ENCODE measurements around the gene WIZ.
"Not testable (repeated sequence)": the region's sequence is repeated elsewhere in the genome, so short reads cannot be mapped to it uniquely, and the experiment has no call there.

The WIZ gene

GRCh38 chr19:15418579-15419412 is 31.0 kb downstream of the WIZ start, which contains the start of gene AKAP8L:
AKAP8L (minus strand) TSS chr19:15418988; CDS start chr19:15418923, 65 bp downstream.
- intact Hi-C loops (cut with DNase I): loop anchor here (2.0 to 5.0 kb wide), 3 partner anchors 14 to 41 kb away; partner anchors contain the start of gene AKAP8
- DNase-seq: peak; percentile 91 to 100 (median 96)

DNA sequence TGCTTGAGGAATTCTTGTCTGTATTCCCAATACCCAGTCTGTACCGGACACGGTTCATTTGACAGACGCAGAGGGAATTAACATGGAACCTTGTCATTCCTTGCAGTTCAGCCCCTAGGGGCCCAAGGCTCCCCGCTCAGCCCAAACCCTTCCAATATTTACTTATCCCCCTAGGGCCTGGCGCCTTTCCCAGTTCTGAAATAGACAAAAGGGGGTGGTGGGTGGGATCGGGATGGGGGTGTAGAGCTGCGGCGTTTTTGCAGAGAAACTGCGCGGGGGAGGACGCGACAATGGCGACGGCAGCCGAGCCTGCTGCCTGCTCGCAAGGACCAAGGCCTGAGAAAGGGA is 31.6 kb downstream of the WIZ start:
- intact Hi-C loops (cut with DNase I): loop anchor here (2.0 to 5.0 kb wide), 3 partner anchors 15 to 41 kb away; partner anchors contain the start of gene AKAP8
- no peak for DNase-seq

- intact Hi-C loops (cut with DNase I): loop anchor here (2.0 to 5.0 kb wide), 3 partner anchors 15 to 40 kb away; partner anchors contain the start of gene AKAP8
- DNase-seq: peak in 3 of 10 donors; percentile 23 to 79 (median 30)
These were observed 32.1 kb downstream of the WIZ start for GRCh38 chr19:15417699-15418098.

DNA sequence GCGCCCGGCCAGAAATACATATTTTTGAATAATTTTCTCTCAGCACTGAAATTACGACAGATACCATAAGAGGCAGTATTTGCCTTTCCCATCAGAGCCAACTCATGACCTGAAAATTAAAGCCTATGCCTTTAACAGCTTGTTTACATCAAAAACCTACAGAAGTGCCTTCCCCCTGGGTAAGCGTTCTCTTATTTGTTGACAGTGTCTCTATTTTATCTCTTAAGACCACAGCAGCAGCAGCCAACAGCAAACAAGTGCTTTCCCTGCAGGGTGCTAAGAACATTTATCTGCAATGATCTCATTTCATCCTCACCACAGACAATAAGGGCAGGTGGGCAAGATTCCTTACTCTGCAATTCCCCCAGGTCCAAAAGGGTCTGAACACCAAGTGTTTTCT is 36.9 kb downstream of the WIZ start:
- DNase-seq: peak in 1 of 10 donors; percentile 5
- intact Hi-C loops (cut with DNase I): no loop called here

DNA sequence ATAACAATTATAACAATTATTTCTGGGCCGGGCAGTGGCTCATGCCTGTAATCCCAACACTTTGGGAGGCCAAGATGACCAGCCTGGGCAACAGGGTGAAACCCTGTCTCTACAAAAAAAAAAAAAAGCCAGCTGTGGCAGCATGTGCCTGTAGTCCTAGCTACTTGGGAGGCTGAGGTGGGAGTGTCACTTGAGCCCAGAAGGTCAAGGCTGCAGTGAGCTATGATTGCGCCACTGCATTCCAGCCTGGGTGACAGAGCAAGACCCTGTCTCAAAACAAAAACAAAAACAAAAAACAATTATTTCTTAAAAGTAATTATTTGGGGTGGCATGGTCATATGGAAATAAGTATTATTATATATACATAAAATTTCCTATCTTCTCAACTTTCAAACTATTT is 38.4 kb downstream of the WIZ start:
- intact Hi-C loops (cut with DNase I): not testable (repeated sequence)
- DNase-seq: peak in 2 of 10 donors; percentile 1 to 4

DNA sequence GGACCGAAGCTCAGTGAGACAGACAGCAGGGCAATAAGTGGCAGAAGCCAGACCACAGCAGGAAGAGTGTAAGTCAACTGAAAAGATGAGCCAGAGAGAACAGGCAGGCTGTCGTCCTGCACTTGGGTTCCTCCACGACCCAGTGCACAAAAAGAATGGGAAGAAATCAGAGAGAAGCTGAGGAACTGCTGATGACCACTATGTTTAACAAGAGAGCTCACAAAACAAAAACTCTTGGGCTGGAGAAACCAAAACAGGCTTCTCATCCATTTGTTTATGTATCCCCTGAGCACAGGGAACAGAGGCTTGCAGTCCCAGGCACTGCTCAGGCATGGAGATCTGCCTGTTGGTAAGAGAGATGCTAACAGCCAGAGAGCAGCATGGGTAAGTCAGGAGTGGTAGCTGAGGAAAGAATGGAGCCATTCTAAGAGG is 45.0 kb downstream of the WIZ start:
- DNase-seq: peak in 2 of 10 donors; percentile 24 to 35
- intact Hi-C loops (cut with DNase I): no loop called here

GRCh38 chr19:15404097-15404779 is 45.5 kb downstream of the WIZ start:
- intact Hi-C loops (cut with DNase I): no loop called here
- peak in 1 of 10 donors; percentile 61 for DNase-seq

DNA sequence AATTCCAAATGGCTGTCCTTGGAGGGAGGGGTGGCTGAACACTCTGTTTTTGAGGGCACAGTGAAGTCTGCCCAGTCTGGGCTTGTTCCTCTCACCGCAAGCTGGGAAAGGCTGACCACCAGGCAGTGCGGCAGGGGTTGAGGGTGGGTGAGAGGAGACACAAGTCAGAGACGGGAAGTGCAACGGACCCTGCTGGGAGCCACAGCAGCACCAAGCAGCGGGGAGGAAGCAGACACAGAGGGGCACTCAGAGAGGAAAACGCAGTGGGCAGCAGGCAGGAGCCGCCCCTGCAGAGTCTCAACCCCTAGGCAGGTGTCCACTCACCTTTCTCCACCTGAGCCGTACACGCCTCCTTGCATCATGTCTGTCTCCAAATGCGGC is 46.6 kb downstream of the WIZ start:
- DNase-seq: peak in 1 of 10 donors; percentile 47
- intact Hi-C loops (cut with DNase I): no loop called here

GRCh38 chr19:15402411-15403150 is 47.2 kb downstream of the WIZ start:
- intact Hi-C loops (cut with DNase I): no loop called here
- DNase-seq: peak in 1 of 10 donors; percentile 75

DNA sequence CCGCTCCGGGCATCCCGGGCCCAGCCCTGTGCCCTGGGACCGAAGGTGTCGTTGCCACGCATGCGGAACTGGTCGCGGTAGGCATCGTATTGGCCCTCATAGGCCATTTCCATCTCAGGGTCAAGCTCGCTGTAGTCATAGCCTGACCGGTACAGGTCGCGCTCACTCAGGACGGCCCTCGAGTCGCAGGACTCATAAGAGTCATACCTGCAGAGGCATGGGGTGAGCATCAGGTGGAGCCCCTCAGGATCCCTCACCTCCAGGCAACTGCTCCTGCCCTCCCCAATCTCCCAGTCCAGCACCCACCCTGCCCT is 48.4 kb downstream of the WIZ start:
- DNase-seq: no peak

DNA sequence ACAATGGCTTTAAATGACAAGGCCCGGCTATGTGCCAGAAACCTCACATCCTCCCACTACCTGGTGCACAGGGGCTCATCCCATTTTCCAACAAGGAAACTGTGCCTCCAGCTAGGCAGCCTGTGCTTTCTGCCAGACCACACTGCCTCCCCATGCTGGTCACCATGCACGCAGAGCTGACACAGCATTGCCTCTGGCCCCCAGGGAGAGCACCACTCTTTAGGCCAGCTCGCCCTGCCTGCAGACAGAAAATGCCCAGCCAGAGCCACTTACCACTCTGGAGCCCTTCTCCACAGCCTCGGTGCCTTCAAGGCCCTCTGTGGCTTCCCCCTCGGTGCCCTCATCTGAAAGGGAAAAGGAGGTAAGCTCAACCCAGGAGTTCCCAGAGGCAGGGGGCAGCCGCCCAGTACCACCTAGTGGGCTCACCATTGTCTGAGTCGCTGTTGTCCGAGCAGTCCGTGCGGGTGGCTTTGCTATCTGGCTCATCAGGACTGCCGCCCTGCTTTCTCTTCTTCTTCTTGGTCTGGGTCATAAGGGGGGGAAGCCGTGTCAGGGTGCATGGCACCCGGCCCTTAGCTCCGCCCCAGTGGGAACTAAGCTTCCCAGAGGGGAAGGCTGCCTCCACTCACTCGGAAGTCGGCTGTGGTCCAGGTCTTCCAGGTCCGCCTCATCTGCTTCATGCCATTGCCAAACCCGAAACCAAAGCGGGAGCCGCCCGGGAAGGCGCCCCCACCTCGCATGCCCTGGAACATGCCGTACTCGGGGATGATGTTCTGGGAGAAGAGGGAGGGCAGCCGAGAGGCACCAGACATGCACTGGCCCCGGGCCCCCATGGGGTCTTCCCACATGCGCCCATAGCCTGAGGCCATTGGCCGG is 49.0 kb downstream of the WIZ start:
- intact Hi-C loops (cut with DNase I): no loop called here
- peak in 3 of 10 donors; percentile 48 to 84 (median 76) for DNase-seq

More for the DNA sequence above, 48.4 kb downstream of the WIZ start:
- intact Hi-C loops (cut with DNase I): no loop called here

- intact Hi-C loops (cut with DNase I): no loop called here
- DNase-seq: peak in 2 of 10 donors; percentile 35 to 70
These were observed 50.1 kb downstream of the WIZ start for GRCh38 chr19:15399635-15400034.

GRCh38 chr19:15399234-15399515 is 50.6 kb downstream of the WIZ start:
- intact Hi-C loops (cut with DNase I): no loop called here
- DNase-seq: no peak

DNA sequence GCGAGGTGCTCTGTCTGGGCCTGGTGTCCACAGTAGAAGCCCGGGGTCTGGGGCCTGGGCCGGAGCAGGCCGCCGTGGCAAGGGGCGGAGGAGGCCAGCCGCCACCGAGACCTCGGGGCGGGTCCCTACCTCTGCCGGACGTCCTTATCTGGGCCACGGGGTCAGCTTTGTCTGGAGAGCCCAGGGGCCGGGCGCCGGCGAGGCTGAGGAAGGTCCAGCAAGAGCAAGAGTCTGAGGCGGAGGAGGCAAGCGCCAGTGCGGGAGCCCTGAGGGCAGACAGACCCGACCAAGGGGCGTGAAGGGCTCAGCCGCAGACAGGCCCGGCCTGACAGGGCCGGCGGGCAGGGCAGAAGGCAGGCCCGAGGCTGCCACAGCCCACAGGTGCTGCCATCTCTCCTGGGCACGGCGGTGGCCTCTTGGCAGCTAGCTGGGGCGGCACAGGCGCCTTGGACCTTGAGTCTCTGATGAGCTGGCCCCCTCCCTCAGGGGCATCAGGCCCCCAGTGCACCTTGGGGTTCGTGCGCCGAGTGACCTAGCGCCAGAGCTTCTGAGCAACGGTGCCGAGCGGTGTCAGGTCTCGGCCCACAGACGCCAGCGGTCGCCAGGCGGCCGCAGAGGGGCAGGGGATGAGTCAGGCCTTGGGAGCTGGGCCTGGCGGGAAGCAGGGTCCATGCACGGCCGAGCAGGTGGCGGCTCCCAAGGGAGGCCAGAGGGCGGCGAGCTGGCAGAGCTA is 51.1 kb downstream of the WIZ start:
- intact Hi-C loops (cut with DNase I): no loop called here
- DNase-seq: peak in 2 of 10 donors; percentile 68 to 79

DNA sequence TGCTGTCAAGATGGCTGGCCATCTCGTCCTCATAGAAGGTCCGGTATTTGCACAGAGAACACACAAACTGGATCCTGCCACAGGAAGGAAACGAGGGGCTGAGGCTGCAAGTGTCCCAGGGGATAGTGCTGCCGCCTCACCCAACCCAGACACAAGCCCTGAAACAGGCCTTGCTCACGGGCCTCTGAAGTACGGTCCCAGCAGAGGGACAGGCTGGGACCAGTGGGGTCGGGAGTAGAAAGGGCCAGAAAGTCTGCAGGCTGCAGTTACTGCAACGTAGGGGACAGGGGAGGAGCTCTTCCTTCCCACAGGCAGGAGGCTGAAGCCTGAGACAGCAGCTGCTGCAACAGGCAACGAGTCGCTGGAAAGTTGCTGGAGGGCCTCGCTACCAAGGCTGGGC is 52.0 kb downstream of the WIZ start:
- intact Hi-C loops (cut with DNase I): no loop called here
- DNase-seq: peak in 1 of 10 donors; percentile 20

- DNase-seq: peak in 2 of 10 donors; percentile 15 to 24
- intact Hi-C loops (cut with DNase I): no loop called here
These were observed 52.5 kb downstream of the WIZ start for GRCh38 chr19:15397236-15397635.

GRCh38 chr19:15396436-15396835 is 53.3 kb downstream of the WIZ start:
- intact Hi-C loops (cut with DNase I): no loop called here

GRCh38 chr19:15395251-15395650 is 54.5 kb downstream of the WIZ start:
- intact Hi-C loops (cut with DNase I): not testable (repeated sequence)
- peak in 2 of 10 donors; percentile 23 to 51 for DNase-seq

More at GRCh38 chr19:15396436-15396835, 53.3 kb downstream of the WIZ start:
- peak in 2 of 10 donors; percentile 45 to 62 for DNase-seq

GRCh38 chr19:15394426-15394825 is 55.3 kb downstream of the WIZ start:
- DNase-seq: peak in 1 of 10 donors; percentile 18
- intact Hi-C loops (cut with DNase I): no loop called here

Data from posterior cingulate gyrus (tissue), 11 donors.